ENCODE results near the gene GLIPR1.

- TF ChIP-seq CTCF (IDR thresholded peaks at IDR 0.05) (no peak), POLR2A (IDR thresholded peaks at IDR 0.05) (no peak)
These were observed 2.3 kb upstream of the GLIPR1 start for GRCh38 chr12:75478116-75478794.

Data from heart left ventricle (tissue), 13 donors.